Mammary epithelial cell (primary cell): Measurements from ENCODE around the gene PFKP.

Experiments used
- CTCF ChIP-seq, 2 donors: IDR thresholded peaks in 1 of 2; conservative IDR thresholded peaks in 1 of 2; 2 replicates each; pipeline ENCODE4 v1.5.1; 2011 to 2012; ENCODE audit warnings: inconsistent platforms in 2 of 2, low read length in 2 of 2, mild to moderate bottlenecking in 2 of 2, control low read depth in 1 of 2, low read depth in 1 of 2; ENCODE audit not compliant: insufficient read depth in 1 of 2; ENCODE audit errors: extremely low read depth in 1 of 2
- EZH2 ChIP-seq: IDR thresholded peaks from 2 replicates; pipeline ENCODE4 v1.6.1; 2012; ENCODE audit warnings: low read length, inconsistent platforms, borderline replicate concordance

GRCh38 chr10:3140280-3140679 lies 72.9 kb downstream of the PFKP start:
- TF ChIP-seq CTCF (conservative IDR thresholded peaks at IDR 0.05 in 1 of 2, IDR thresholded peaks at IDR 0.05 in 1 of 2; ENCODE audit: extremely low read depth in 1 of 2, insufficient read depth in 1 of 2, low read depth in 1 of 2, low read length in 2 of 2) (no peak), EZH2 (no peak)
